T-helper 2 cell treated with Interferon-gamma antibody and Interleukin-4, amounts not matched to agents 5 μg/mL and 100 μg/mL, for 36 hours (primary cell): ENCODE measurements around the gene SHC4.
A peak's percentile ranks its signal among the peaks of the same experiment; 100 is the strongest.

Source experiments
- DNase-seq: peaks from one replicate; pipeline ENCODE4 v3.0.0; 2021; ENCODE audit warnings: low spot score
- H3K27ac Mint-ChIP-seq: one replicate; pipeline ENCODE4 v1.8.0; 2021; ENCODE audit warnings: mild to moderate bottlenecking, mixed read lengths
- H3K27me3 Mint-ChIP-seq: one replicate; pipeline ENCODE4 v1.8.0; 2021; ENCODE audit warnings: low read depth, mixed read lengths
- H3K36me3 Mint-ChIP-seq: one replicate; pipeline ENCODE4 v1.8.0; 2021; ENCODE audit warnings: low read depth, mixed read lengths
- H3K4me1 Mint-ChIP-seq: one replicate; pipeline ENCODE4 v1.8.0; 2021; ENCODE audit warnings: low read depth, mixed read lengths
- H3K4me3 Mint-ChIP-seq: one replicate; pipeline ENCODE4 v1.8.0; 2022; ENCODE audit warnings: mild to moderate bottlenecking, moderate library complexity, mixed read lengths
- H3K9me3 Mint-ChIP-seq: one replicate; pipeline ENCODE4 v1.8.0; 2021; ENCODE audit warnings: mixed read lengths

Gene SHC4

GRCh38 chr15:48896869-48897814 lies 66.6 kb downstream of the SHC4 start:
- H3K9me3 Mint-ChIP-seq, result no peaks in the 10 kb centered on the region
- DNase-seq, result no peak
- peak overlapping the region; percentile 22 for H3K4me3 Mint-ChIP-seq
- H3K4me1 Mint-ChIP-seq, result peaks cover 12% of the 10 kb centered on the region
- no peaks in the 10 kb centered on the region for H3K36me3 Mint-ChIP-seq
- H3K27me3 Mint-ChIP-seq, result no peaks in the 10 kb centered on the region
- no peak overlapping the region for H3K27ac Mint-ChIP-seq

- Mint-ChIP-seq H3K27me3 (no peaks in the 10 kb centered on the region), H3K27ac (no peak overlapping the region), H3K9me3 (no peaks in the 10 kb centered on the region), H3K4me3 (no peak overlapping the region), H3K36me3 (no peaks in the 10 kb centered on the region), H3K4me1 (peaks cover 14% of the 10 kb centered on the region)
- DNase-seq, result no peak
Observed at GRCh38 chr15:48893311-48893710, 70.4 kb downstream of the SHC4 start.

- Mint-ChIP-seq H3K4me3 (no peak overlapping the region), H3K9me3 (no peaks in the 10 kb centered on the region), H3K27ac (no peak overlapping the region), H3K27me3 (no peaks in the 10 kb centered on the region), H3K4me1 (peaks cover 22% of the 10 kb centered on the region), H3K36me3 (no peaks in the 10 kb centered on the region)
- DNase-seq, result no peak
Observed at GRCh38 chr15:48891232-48891765, 72.4 kb downstream of the SHC4 start.

- H3K27ac Mint-ChIP-seq, result no peak overlapping the region
- H3K4me3 Mint-ChIP-seq, result no peak overlapping the region
- H3K9me3 Mint-ChIP-seq, result no peaks in the 10 kb centered on the region
- DNase-seq, result no peak
- no peaks in the 10 kb centered on the region for H3K27me3 Mint-ChIP-seq
- peaks cover 22% of the 10 kb centered on the region for H3K4me1 Mint-ChIP-seq
- H3K36me3 Mint-ChIP-seq, result no peaks in the 10 kb centered on the region
Observed at GRCh38 chr15:48890375-48890972, 73.2 kb downstream of the SHC4 start.

GRCh38 chr15:48889925-48890324 lies 73.8 kb downstream of the SHC4 start:
- H3K27me3 Mint-ChIP-seq, result no peaks in the 10 kb centered on the region
- H3K27ac Mint-ChIP-seq, result no peak overlapping the region
- no peaks in the 10 kb centered on the region for H3K36me3 Mint-ChIP-seq
- no peak for DNase-seq
- no peaks in the 10 kb centered on the region for H3K9me3 Mint-ChIP-seq
- H3K4me1 Mint-ChIP-seq, result peaks cover 22% of the 10 kb centered on the region
- H3K4me3 Mint-ChIP-seq, result no peak overlapping the region

GRCh38 chr15:48888836-48889235 lies 74.9 kb downstream of the SHC4 start:
- no peak overlapping the region for H3K27ac Mint-ChIP-seq

GRCh38 chr15:48888191-48888590 lies 75.5 kb downstream of the SHC4 start:
- DNase-seq, result peak; percentile 73

More at GRCh38 chr15:48888836-48889235, 74.9 kb downstream of the SHC4 start:
- DNase-seq, result no peak
- peaks cover 22% of the 10 kb centered on the region for H3K4me1 Mint-ChIP-seq
- H3K36me3 Mint-ChIP-seq, result no peaks in the 10 kb centered on the region
- no peak overlapping the region for H3K4me3 Mint-ChIP-seq
- H3K9me3 Mint-ChIP-seq, result no peaks in the 10 kb centered on the region
- H3K27me3 Mint-ChIP-seq, result no peaks in the 10 kb centered on the region

GRCh38 chr15:48887144-48887543 lies 76.6 kb downstream of the SHC4 start:
- H3K4me1 Mint-ChIP-seq, result peaks cover 26% of the 10 kb centered on the region
- H3K27me3 Mint-ChIP-seq, result no peaks in the 10 kb centered on the region
- H3K9me3 Mint-ChIP-seq, result no peaks in the 10 kb centered on the region

More at GRCh38 chr15:48888191-48888590, 75.5 kb downstream of the SHC4 start:
- Mint-ChIP-seq H3K4me1 (peaks cover 22% of the 10 kb centered on the region), H3K4me3 (peak overlapping the region; percentile 21), H3K27ac (peak overlapping the region; percentile 64), H3K27me3 (no peaks in the 10 kb centered on the region), H3K9me3 (no peaks in the 10 kb centered on the region), H3K36me3 (no peaks in the 10 kb centered on the region)

GRCh38 chr15:48883699-48884098 lies 80.0 kb downstream of the SHC4 start:
- no peak overlapping the region for H3K4me3 Mint-ChIP-seq
- peaks cover 40% of the 10 kb centered on the region for H3K4me1 Mint-ChIP-seq
- DNase-seq, result no peak

More at GRCh38 chr15:48887144-48887543, 76.6 kb downstream of the SHC4 start:
- no peak for DNase-seq
- no peaks in the 10 kb centered on the region for H3K36me3 Mint-ChIP-seq
- H3K27ac Mint-ChIP-seq, result no peak overlapping the region
- H3K4me3 Mint-ChIP-seq, result peak overlapping the region; percentile 57

GRCh38 chr15:48880070-48880634 lies 83.6 kb downstream of the SHC4 start:
- Mint-ChIP-seq H3K4me1 (peaks cover 38% of the 10 kb centered on the region), H3K4me3 (peak overlapping the region; percentile 100), H3K36me3 (peaks cover 24% of the 10 kb centered on the region), H3K9me3 (no peaks in the 10 kb centered on the region), H3K27me3 (no peaks in the 10 kb centered on the region), H3K27ac (peak overlapping the region; percentile 43)
- DNase-seq, result no peak

More at GRCh38 chr15:48883699-48884098, 80.0 kb downstream of the SHC4 start:
- Mint-ChIP-seq H3K27me3 (no peaks in the 10 kb centered on the region), H3K27ac (no peak overlapping the region), H3K9me3 (no peaks in the 10 kb centered on the region), H3K36me3 (peaks cover 16% of the 10 kb centered on the region)

GRCh38 chr15:48877630-48878595 lies 85.8 kb downstream of the SHC4 start, which contains the start of gene EID1:
Gene EID1 (plus strand): TSS chr15:48878134. CDS start chr15:48878177, 43 bp downstream.
- DNase-seq, result peak; percentile 97
- H3K36me3 Mint-ChIP-seq, result peaks cover 24% of the 10 kb centered on the region
- peak within 1 kb of the TSS; percentile 100 for H3K27ac Mint-ChIP-seq

GRCh38 chr15:48876057-48876456 lies 87.7 kb downstream of the SHC4 start:
- H3K27ac Mint-ChIP-seq, result no peak overlapping the region
- peaks cover 1% of the 10 kb centered on the region for H3K27me3 Mint-ChIP-seq
- DNase-seq, result no peak
- H3K36me3 Mint-ChIP-seq, result peaks cover 24% of the 10 kb centered on the region
- no peak overlapping the region for H3K4me3 Mint-ChIP-seq
- no peaks in the 10 kb centered on the region for H3K9me3 Mint-ChIP-seq
- peaks cover 33% of the 10 kb centered on the region for H3K4me1 Mint-ChIP-seq

More at GRCh38 chr15:48877630-48878595, 85.8 kb downstream of the SHC4 start, which contains the start of gene EID1:
- peak within 1 kb of the TSS; percentile 100 for H3K4me3 Mint-ChIP-seq
- peaks cover 39% of the 10 kb centered on the region for H3K4me1 Mint-ChIP-seq
- peaks cover 1% of the 10 kb centered on the region for H3K27me3 Mint-ChIP-seq
- H3K9me3 Mint-ChIP-seq, result no peaks in the 10 kb centered on the region
